Mammary epithelial cell (primary cell): ENCODE measurements around the gene ADGRB3.

Source experiments
- CTCF ChIP-seq, 2 donors: IDR thresholded peaks in 1 of 2; conservative IDR thresholded peaks in 1 of 2; 2 replicates each; pipeline ENCODE4 v1.5.1; 2011 to 2012; ENCODE audit warnings: inconsistent platforms in 2 of 2, low read length in 2 of 2, mild to moderate bottlenecking in 2 of 2, control low read depth in 1 of 2, low read depth in 1 of 2; ENCODE audit not compliant: insufficient read depth in 1 of 2; ENCODE audit errors: extremely low read depth in 1 of 2
- EZH2 ChIP-seq: IDR thresholded peaks from 2 replicates; pipeline ENCODE4 v1.6.1; 2012; ENCODE audit warnings: low read length, inconsistent platforms, borderline replicate concordance

GRCh38 chr6:68642081-68642480, 7.0 kb downstream of the ADGRB3 start:
- no peak for TF ChIP-seq EZH2
- TF ChIP-seq CTCF (conservative IDR thresholded peaks at IDR 0.05 in 1 of 2, IDR thresholded peaks at IDR 0.05 in 1 of 2; ENCODE audit: extremely low read depth in 1 of 2, insufficient read depth in 1 of 2, low read depth in 1 of 2, low read length in 2 of 2), result no peak
